ENCODE measurements around the gene MYO7B. TPM values are rescaled to one million over a fixed set of nuclear protein-coding genes. Genes with fewer than 3 reads are reported as not detected.

Gene MYO7B
- total RNA-seq, 4 donors from 2014 or later, result 2.3 to 13.0 (median 4.8) TPM

GRCh38 chr2:127531221-127531648 lies 4.2 kb upstream of the MYO7B start:
- WGBS, 2 donors, result 70 to 72% methylated on average over 4 of the region's 4 CpGs
- H3K4me3 ChIP-seq (ENCODE audit: low read depth, poor library complexity, severe bottlenecking), result no peak overlapping the region
- intact Hi-C loops (cut with DNase I; ENCODE audit: low total_unique reads), result no loop called here
- no peak for TF ChIP-seq POLR2A (IDR thresholded peaks at IDR 0.05)
- no peak for TF ChIP-seq CTCF (IDR thresholded peaks at IDR 0.05)
- DNase-seq (ENCODE audit: low spot score in 2 of 2), result no peak

GRCh38 chr2:127532296-127532695 lies 3.2 kb upstream of the MYO7B start:
- WGBS, 2 donors, result 83 to 89% methylated on average over 8 of the region's 8 CpGs
- TF ChIP-seq POLR2A (IDR thresholded peaks at IDR 0.05) (no peak), CTCF (IDR thresholded peaks at IDR 0.05) (no peak)
- no peak for DNase-seq (ENCODE audit: low spot score in 2 of 2)
- intact Hi-C loops (cut with DNase I; ENCODE audit: low total_unique reads), result no loop called here
- no peak overlapping the region for H3K4me3 ChIP-seq (ENCODE audit: low read depth, poor library complexity, severe bottlenecking)

GRCh38 chr2:127535918-127536317 lies 435 bp downstream of the MYO7B start:
- 75 to 83% methylated on average over 6 of the region's 6 CpGs for whole genome bisulfite sequencing, 2 donors
- no peak overlapping the region for H3K4me3 ChIP-seq (ENCODE audit: low read depth, poor library complexity, severe bottlenecking)
- no peak for DNase-seq (ENCODE audit: low spot score in 2 of 2)
- intact Hi-C loops (cut with DNase I; ENCODE audit: low total_unique reads), result no loop called here
- TF ChIP-seq CTCF (IDR thresholded peaks at IDR 0.05), result no peak
- TF ChIP-seq POLR2A (IDR thresholded peaks at IDR 0.05), result no peak

- WGBS, 2 donors, result 83 to 87% methylated on average over 7 of the region's 7 CpGs
- no peak for DNase-seq (ENCODE audit: low spot score in 2 of 2)
- H3K4me3 ChIP-seq (ENCODE audit: low read depth, poor library complexity, severe bottlenecking), result no peak overlapping the region
- TF ChIP-seq POLR2A (IDR thresholded peaks at IDR 0.05) (no peak), CTCF (IDR thresholded peaks at IDR 0.05) (no peak)
- intact Hi-C loops (cut with DNase I; ENCODE audit: low total_unique reads), result no loop called here
Observed at GRCh38 chr2:127536707-127537541, 1.4 kb downstream of the MYO7B start.

GRCh38 chr2:127537644-127538043 lies 2.2 kb downstream of the MYO7B start:
- 86 to 90% methylated on average over 5 of the region's 5 CpGs for WGBS, 2 donors
- H3K4me3 ChIP-seq (ENCODE audit: low read depth, poor library complexity, severe bottlenecking), result no peak overlapping the region
- TF ChIP-seq POLR2A (IDR thresholded peaks at IDR 0.05) (no peak), CTCF (IDR thresholded peaks at IDR 0.05) (no peak)
- no peak for DNase-seq (ENCODE audit: low spot score in 2 of 2)
- intact Hi-C loops (cut with DNase I; ENCODE audit: low total_unique reads), result no loop called here

All from lower leg skin (tissue), 4 donors.